GM19043 (cell line): ENCODE results near the gene KIRREL1.
"Not testable (repeated sequence)": the region's sequence is repeated elsewhere in the genome, so short reads cannot be mapped to it uniquely, and the experiment has no call there.

ENCODE experiments used
- ATAC-seq: cut with Tn5 transposase; IDR thresholded peaks from one replicate; pipeline ENCODE4 v1.9.1; 2021; ENCODE audit warnings: low read depth; ENCODE audit not compliant: unreplicated experiment

KIRREL1 gene

GRCh38 chr1:158124999-158125398 is 131.6 kb downstream of the KIRREL1 start:
- peak; percentile 79 for ATAC-seq

GRCh38 chr1:158126425-158126824 is 133.0 kb downstream of the KIRREL1 start:
- ATAC-seq, result no peak

- ATAC-seq, result not testable (repeated sequence)
Observed at GRCh38 chr1:158128531-158128930, 135.1 kb downstream of the KIRREL1 start.

GRCh38 chr1:158131217-158131616 is 137.8 kb downstream of the KIRREL1 start:
- ATAC-seq, result no peak

- ATAC-seq, result no peak
Observed at GRCh38 chr1:158140764-158141192, 147.3 kb downstream of the KIRREL1 start.

GRCh38 chr1:158145173-158145719 is 151.8 kb downstream of the KIRREL1 start:
- ATAC-seq, result no peak

GRCh38 chr1:158146165-158146564 is 152.7 kb downstream of the KIRREL1 start:
- no peak for ATAC-seq

GRCh38 chr1:158146739-158147138 is 153.3 kb downstream of the KIRREL1 start:
- no peak for ATAC-seq

- ATAC-seq, result no peak
Observed at GRCh38 chr1:158147401-158147800, 154.0 kb downstream of the KIRREL1 start.

GRCh38 chr1:158147869-158148268 is 154.4 kb downstream of the KIRREL1 start:
- no peak for ATAC-seq

GRCh38 chr1:158148468-158148867 is 155.0 kb downstream of the KIRREL1 start:
- ATAC-seq, result no peak

GRCh38 chr1:158149175-158149574 is 155.7 kb downstream of the KIRREL1 start:
- no peak for ATAC-seq
